Neuronal stem cell (in vitro differentiated cells): ENCODE measurements around the gene FHOD3.

Source experiments
- DNase-seq: peaks from one replicate; pipeline ENCODE4 v3.0.0-alpha.2; 2013; ENCODE audit warnings: low spot score
- H2AFZ ChIP-seq: one replicate; pipeline ENCODE4 v1.6.1; 2013; ENCODE audit warnings: mild to moderate bottlenecking, low read length, inconsistent platforms
- H2AK5ac ChIP-seq: 2 replicates; pipeline ENCODE4 v1.6.1; 2013; ENCODE audit warnings: low read depth, mild to moderate bottlenecking, inconsistent platforms, low read length, moderate library complexity, mixed read lengths
- H2BK120ac ChIP-seq: 2 replicates; pipeline ENCODE4 v1.6.1; 2013; ENCODE audit warnings: low read depth, mild to moderate bottlenecking, inconsistent platforms, low read length, moderate library complexity, mixed read lengths
- H2BK12ac ChIP-seq: one replicate; pipeline ENCODE4 v1.6.1; 2013; ENCODE audit warnings: low read length, inconsistent platforms
- H2BK15ac ChIP-seq: 2 replicates; pipeline ENCODE4 v1.6.1; 2013; ENCODE audit warnings: mild to moderate bottlenecking, low read length, inconsistent platforms, mixed read lengths
- H2BK5ac ChIP-seq: one replicate; pipeline ENCODE4 v1.6.1; 2013; ENCODE audit warnings: inconsistent platforms, mild to moderate bottlenecking, low read length, moderate library complexity
- H3K14ac ChIP-seq: one replicate; pipeline ENCODE4 v1.6.1; 2013; ENCODE audit warnings: low read length, inconsistent platforms
- H3K18ac ChIP-seq: 2 replicates; pipeline ENCODE4 v1.6.1; 2013; ENCODE audit warnings: low read length, inconsistent platforms
- H3K23ac ChIP-seq: 2 replicates; pipeline ENCODE4 v1.6.1; 2013; ENCODE audit warnings: low read depth, mild to moderate bottlenecking, mixed read lengths, low read length, inconsistent platforms; ENCODE audit not compliant: poor library complexity
- H3K27ac ChIP-seq: replicated peaks from 3 replicates; pipeline ENCODE4 v1.5.1; 2013; ENCODE audit warnings: low read length, inconsistent platforms
- H3K27me3 ChIP-seq, 3 experiments: 2 replicates each; pipeline ENCODE4 v1.6.1; 2013; ENCODE audit warnings: low read length in 3 of 3, mild to moderate bottlenecking in 2 of 3, inconsistent platforms in 1 of 3, low read depth in 1 of 3, mixed read lengths in 1 of 3, moderate library complexity in 1 of 3; ENCODE audit not compliant: control insufficient read depth in 3 of 3, insufficient read depth in 3 of 3
- H3K36me3 ChIP-seq, 2 donors: replicated peaks in 1 of 2; 2 replicates each; pipeline ENCODE4 v1.6.1; 2013; ENCODE audit warnings: low read length in 2 of 2; ENCODE audit not compliant: control insufficient read depth in 2 of 2, insufficient read depth in 2 of 2
- H3K4ac ChIP-seq: 2 replicates; pipeline ENCODE4 v1.6.1; 2013; ENCODE audit warnings: inconsistent platforms, mild to moderate bottlenecking, low read length, moderate library complexity
- H3K4me1 ChIP-seq, 2 donors: 1 replicate in 1 of 2; 2 replicates in 1 of 2; pipeline ENCODE4 v1.6.1; 2013; ENCODE audit warnings: low read length in 2 of 2, low read depth in 1 of 2; ENCODE audit not compliant: control insufficient read depth in 2 of 2, insufficient read depth in 1 of 2
- H3K4me2 ChIP-seq: one replicate; pipeline ENCODE4 v1.6.1; 2013; ENCODE audit warnings: mild to moderate bottlenecking, low read length, inconsistent platforms; ENCODE audit not compliant: insufficient read depth, poor library complexity, severe bottlenecking
- H3K4me3 ChIP-seq, 2 donors: 2 replicates each; pipeline ENCODE4 v1.5.1; 2013; ENCODE audit warnings: low read length in 2 of 2, mild to moderate bottlenecking in 2 of 2, inconsistent platforms in 1 of 2, moderate library complexity in 1 of 2
- H3K79me1 ChIP-seq: one replicate; pipeline ENCODE4 v1.6.1; 2013; ENCODE audit warnings: low read depth, mild to moderate bottlenecking, inconsistent platforms, low read length, moderate library complexity
- H3K9ac ChIP-seq: one replicate; pipeline ENCODE4 v1.6.1; 2013; ENCODE audit warnings: mild to moderate bottlenecking, low read depth, low read length, inconsistent platforms; ENCODE audit not compliant: poor library complexity
- H3K9me3 ChIP-seq, 2 donors: replicated peaks in 1 of 2; 2 replicates each; pipeline versions ENCODE3 to v1.6.1; 2013; ENCODE audit warnings: low read length in 2 of 2, mild to moderate bottlenecking in 2 of 2, inconsistent platforms in 1 of 2, low read depth in 1 of 2, mixed read lengths in 1 of 2, moderate library complexity in 1 of 2; ENCODE audit not compliant: control insufficient read depth in 2 of 2, insufficient read depth in 1 of 2
- H4K8ac ChIP-seq: one replicate; pipeline ENCODE4 v1.6.1; 2013; ENCODE audit warnings: low read depth, mild to moderate bottlenecking, inconsistent platforms, low read length, moderate library complexity
- H4K91ac ChIP-seq: one replicate; pipeline ENCODE4 v1.6.1; 2013; ENCODE audit warnings: low read length, low read depth, mild to moderate bottlenecking, inconsistent platforms; ENCODE audit not compliant: poor library complexity
- WGBS, 2 donors: extraction: QIAGEN DNeasy Blood & Tissue Kit; methylation state at CpG; one replicate each; pipeline ENCODE4 v1.1.7; 2013; ENCODE audit warnings: missing lambda C conversion rate in 2 of 2, mixed read lengths in 1 of 2; ENCODE audit not compliant: insufficient read length in 2 of 2, insufficient replicate concordance in 1 of 2; ENCODE audit errors: extremely low coverage in 2 of 2; 5-methylcytosine and 5-hydroxymethylcytosine counted together

FHOD3 gene

GRCh38 chr18:36402765-36403396 lies 105.4 kb downstream of the FHOD3 start:
- no peak overlapping the region for H4K8ac ChIP-seq
- WGBS, 2 donors, result no CpG with 5 or more reads among the region's 8 CpGs
- H2AFZ ChIP-seq, result no peak overlapping the region

DNA sequence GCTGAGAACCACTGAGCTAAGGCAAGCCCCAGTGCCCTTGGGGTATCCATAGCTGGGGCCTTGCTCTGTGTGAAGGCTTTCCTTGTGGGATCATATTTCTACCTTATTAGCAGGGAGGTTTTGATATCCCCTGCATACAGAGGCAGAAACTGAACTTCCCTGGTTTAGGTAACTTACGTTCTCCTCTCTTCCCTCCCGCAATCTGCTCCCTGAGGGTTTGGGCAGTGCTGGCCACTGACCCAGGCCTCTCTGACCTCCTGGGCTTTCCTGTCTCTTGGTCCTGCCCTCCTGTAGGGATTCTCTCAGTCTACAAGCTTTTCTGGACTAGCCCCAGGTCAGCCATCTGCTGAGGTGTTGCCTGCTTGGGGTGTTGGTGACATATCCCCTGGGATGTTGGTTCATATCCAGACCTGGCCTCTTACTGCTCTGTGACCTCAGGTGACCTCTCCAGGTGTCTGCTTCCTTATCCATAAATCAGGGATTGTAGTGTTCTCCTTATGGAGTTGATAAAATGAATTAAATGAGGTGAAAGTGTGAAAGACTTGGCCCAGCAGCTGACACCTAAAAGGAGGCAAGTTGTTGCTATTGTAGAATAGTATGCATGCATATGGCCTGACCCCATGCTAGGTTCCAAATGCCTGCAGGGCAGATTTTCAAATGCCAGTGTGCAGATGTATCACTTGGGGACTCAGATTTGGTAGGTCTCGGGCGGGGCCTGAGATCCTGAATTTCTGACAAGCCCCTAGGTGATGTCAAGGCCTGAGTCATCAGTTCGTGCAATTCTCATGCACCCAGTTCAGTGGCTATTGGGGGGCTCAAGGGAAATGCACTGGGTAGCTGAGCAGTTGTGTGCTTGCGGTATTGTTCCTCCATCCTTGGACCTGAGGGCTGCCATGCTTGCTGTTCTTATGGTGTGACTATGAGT lies 106.6 kb downstream of the FHOD3 start:
- H2AK5ac ChIP-seq, result no peak overlapping the region
- no peak overlapping the region for H2BK12ac ChIP-seq
- peaks cover 8% of the 10 kb centered on the region for H3K79me1 ChIP-seq
- no peaks in the 10 kb centered on the region for H3K9me3 ChIP-seq
- H2AFZ ChIP-seq, result no peak overlapping the region
- H3K27ac ChIP-seq, result no peak overlapping the region
- H3K9ac ChIP-seq, result no peak overlapping the region
- no peak overlapping the region for H2BK15ac ChIP-seq
- no peak overlapping the region for H3K18ac ChIP-seq
- no peak overlapping the region for H3K4ac ChIP-seq
- H2BK120ac ChIP-seq, result no peak overlapping the region
- peaks cover 0 to 6% of the 10 kb centered on the region in 2 donors for H3K4me1 ChIP-seq
- no peaks in the 10 kb centered on the region for H3K27me3 ChIP-seq
- no peak overlapping the region for H2BK5ac ChIP-seq
- no peaks in the 10 kb centered on the region for H3K36me3 ChIP-seq
- H4K91ac ChIP-seq, result no peak overlapping the region
- no peak for DNase-seq
- no peak overlapping the region for H3K4me2 ChIP-seq
- H3K14ac ChIP-seq, result no peak overlapping the region
- no CpG with 5 or more reads among the region's 6 CpGs for WGBS, 2 donors
- no peak overlapping the region for H3K23ac ChIP-seq
- H4K8ac ChIP-seq, result no peak overlapping the region
- H3K4me3 ChIP-seq, result no peak overlapping the region

More at GRCh38 chr18:36402765-36403396, 105.4 kb downstream of the FHOD3 start:
- H2AK5ac ChIP-seq, result no peak overlapping the region
- H3K4me2 ChIP-seq, result no peak overlapping the region
- H3K9ac ChIP-seq, result no peak overlapping the region
- H3K27me3 ChIP-seq, result no peaks in the 10 kb centered on the region
- H2BK120ac ChIP-seq, result no peak overlapping the region
- H4K91ac ChIP-seq, result no peak overlapping the region
- no peak overlapping the region for H3K27ac ChIP-seq
- no peak overlapping the region for H3K23ac ChIP-seq
- H3K14ac ChIP-seq, result no peak overlapping the region
- H3K4me1 ChIP-seq, result peaks cover 0 to 9% of the 10 kb centered on the region in 2 donors
- H3K79me1 ChIP-seq, result peaks cover 3% of the 10 kb centered on the region
- DNase-seq, result no peak
- no peak overlapping the region for H2BK15ac ChIP-seq
- no peak overlapping the region for H2BK5ac ChIP-seq
- no peak overlapping the region for H3K4me3 ChIP-seq
- H3K36me3 ChIP-seq, result no peaks in the 10 kb centered on the region
- no peak overlapping the region for H2BK12ac ChIP-seq
- H3K4ac ChIP-seq, result no peak overlapping the region
- peaks cover 0 to 3% of the 10 kb centered on the region in 2 donors for H3K9me3 ChIP-seq
- H3K18ac ChIP-seq, result no peak overlapping the region

DNA sequence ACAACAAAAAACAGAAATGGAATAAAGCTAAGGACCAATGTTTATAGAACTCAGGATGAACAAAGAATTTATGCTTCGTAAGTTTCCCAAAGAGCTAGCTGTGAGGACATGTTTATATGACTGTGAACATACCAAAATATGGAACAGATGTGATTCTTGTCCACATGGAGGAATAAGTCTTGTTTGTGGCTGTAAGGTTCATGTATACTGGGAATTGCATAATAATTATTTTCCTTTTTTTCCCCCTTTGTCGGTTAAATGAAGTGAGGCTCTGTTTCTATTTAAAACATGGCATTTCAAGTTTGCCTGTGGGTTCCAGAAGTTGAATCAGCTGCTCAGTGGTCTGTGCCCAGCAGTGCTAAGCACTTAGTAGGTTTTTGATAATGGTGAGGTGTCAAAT lies 108.1 kb downstream of the FHOD3 start:
- Histone ChIP-seq H3K4ac (no peak overlapping the region), H3K27me3 (no peaks in the 10 kb centered on the region), H3K4me3 (no peak overlapping the region), H2BK15ac (no peak overlapping the region), H4K91ac (no peak overlapping the region), H3K18ac (no peak overlapping the region), H3K79me1 (peaks cover 8% of the 10 kb centered on the region), H3K9ac (no peak overlapping the region), H3K4me1 (peaks cover 0 to 5% of the 10 kb centered on the region in 2 donors), H2BK5ac (no peak overlapping the region), H2BK12ac (no peak overlapping the region), H3K23ac (no peak overlapping the region), H3K14ac (no peak overlapping the region), H3K4me2 (no peak overlapping the region), H4K8ac (no peak overlapping the region), H3K9me3 (peaks cover 0 to 5% of the 10 kb centered on the region in 2 donors), H2AK5ac (no peak overlapping the region), H2BK120ac (no peak overlapping the region), H2AFZ (no peak overlapping the region), H3K36me3 (no peaks in the 10 kb centered on the region), H3K27ac (no peak overlapping the region)
- WGBS, 2 donors, result no CpG with 5 or more reads among the region's 2 CpGs
- no peak for DNase-seq

DNA sequence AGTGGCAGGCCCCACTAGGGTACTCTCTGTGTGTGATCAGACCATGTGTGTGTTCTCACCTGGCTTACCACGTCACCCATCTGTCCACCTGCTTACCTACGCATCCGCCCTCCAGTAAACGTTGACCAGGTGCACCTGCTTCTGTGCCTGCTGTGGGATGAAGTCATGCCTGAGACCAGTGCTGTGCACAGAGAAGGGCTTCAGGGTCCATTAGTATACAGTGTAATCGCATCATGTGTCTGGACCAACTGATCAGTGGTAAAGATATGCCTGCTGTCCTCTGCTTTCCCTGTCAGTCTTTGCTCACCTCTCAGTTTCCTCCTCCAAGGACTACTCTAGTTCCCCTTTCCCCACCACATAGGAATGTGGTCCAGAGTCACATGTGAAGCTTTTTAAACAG lies 109.3 kb downstream of the FHOD3 start:
- H3K4me3 ChIP-seq, result no peak overlapping the region
- no peaks in the 10 kb centered on the region for H3K36me3 ChIP-seq
- H2BK5ac ChIP-seq, result no peak overlapping the region
- H3K4me1 ChIP-seq, result peaks cover 2 to 7% of the 10 kb centered on the region in 2 donors
- H3K9me3 ChIP-seq, result peaks cover 0 to 11% of the 10 kb centered on the region in 2 donors
- H3K9ac ChIP-seq, result no peak overlapping the region
- H3K4ac ChIP-seq, result no peak overlapping the region
- H3K23ac ChIP-seq, result no peak overlapping the region
- no peak overlapping the region for H2AFZ ChIP-seq
- no peak overlapping the region for H2BK12ac ChIP-seq
- H3K27me3 ChIP-seq, result no peaks in the 10 kb centered on the region
- no peak overlapping the region for H4K91ac ChIP-seq
- H3K14ac ChIP-seq, result no peak overlapping the region
- no peak overlapping the region for H3K27ac ChIP-seq
- H2BK15ac ChIP-seq, result no peak overlapping the region
- no peak overlapping the region for H2BK120ac ChIP-seq
- no peak overlapping the region for H3K4me2 ChIP-seq
- H3K18ac ChIP-seq, result peak overlapping the region; percentile 58
- peaks cover 8% of the 10 kb centered on the region for H3K79me1 ChIP-seq
- H2AK5ac ChIP-seq, result no peak overlapping the region
- no CpG with 5 or more reads among the region's 5 CpGs for WGBS, 2 donors
- H4K8ac ChIP-seq, result no peak overlapping the region
- DNase-seq, result no peak
